ENCODE measurements around the gene RRAD.
"Not testable (repeated sequence)": the region's sequence is repeated elsewhere in the genome, so short reads cannot be mapped to it uniquely, and the experiment has no call there.

The RRAD gene

DNA sequence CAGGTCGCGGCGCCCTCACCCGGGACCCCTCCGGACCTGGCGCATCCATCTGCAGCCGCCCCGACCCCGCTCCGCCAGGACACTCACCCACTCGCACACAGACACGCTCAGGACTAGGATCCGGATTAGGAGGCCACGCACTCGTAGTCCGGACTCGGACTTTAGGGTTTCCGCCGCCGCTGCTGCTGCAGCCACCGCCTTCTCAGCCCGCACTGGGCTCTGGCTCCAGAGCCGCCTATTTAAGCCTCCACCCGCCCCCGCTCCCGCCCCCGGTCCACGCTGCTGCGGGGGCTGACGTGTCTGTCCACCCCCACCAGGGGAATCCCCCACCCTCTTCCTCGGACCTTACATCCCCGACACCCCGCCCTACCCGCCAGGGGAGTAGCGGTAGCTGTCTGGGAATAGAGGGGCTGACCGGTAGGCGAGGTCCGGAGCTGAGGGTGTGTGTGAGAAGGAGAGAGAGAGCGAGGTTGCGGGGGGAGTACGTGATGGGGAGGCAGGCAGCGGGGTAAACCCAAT is at the start of gene RRAD:
TSS of gene RRAD (minus strand) at position 214 of the 519 bp plus-strand sequence. CDS start 356 bp downstream, outside the sequence.
- DNase-seq (ENCODE audit: low read depth) = no peak
- TF ChIP-seq, protein P1, sequence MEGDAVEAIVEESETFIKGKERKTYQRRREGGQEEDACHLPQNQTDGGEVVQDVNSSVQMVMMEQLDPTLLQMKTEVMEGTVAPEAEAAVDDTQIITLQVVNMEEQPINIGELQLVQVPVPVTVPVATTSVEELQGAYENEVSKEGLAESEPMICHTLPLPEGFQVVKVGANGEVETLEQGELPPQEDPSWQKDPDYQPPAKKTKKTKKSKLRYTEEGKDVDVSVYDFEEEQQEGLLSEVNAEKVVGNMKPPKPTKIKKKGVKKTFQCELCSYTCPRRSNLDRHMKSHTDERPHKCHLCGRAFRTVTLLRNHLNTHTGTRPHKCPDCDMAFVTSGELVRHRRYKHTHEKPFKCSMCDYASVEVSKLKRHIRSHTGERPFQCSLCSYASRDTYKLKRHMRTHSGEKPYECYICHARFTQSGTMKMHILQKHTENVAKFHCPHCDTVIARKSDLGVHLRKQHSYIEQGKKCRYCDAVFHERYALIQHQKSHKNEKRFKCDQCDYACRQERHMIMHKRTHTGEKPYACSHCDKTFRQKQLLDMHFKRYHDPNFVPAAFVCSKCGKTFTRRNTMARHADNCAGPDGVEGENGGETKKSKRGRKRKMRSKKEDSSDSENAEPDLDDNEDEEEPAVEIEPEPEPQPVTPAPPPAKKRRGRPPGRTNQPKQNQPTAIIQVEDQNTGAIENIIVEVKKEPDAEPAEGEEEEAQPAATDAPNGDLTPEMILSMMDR (IDR thresholded peaks at IDR 0.05; ENCODE audit: insufficient read depth, low read depth, low read length, missing control alignments) = no peak
- H3K4me3 ChIP-seq (ENCODE audit: low read depth, low read length) = peak within 1 kb of the TSS; percentile 52

DNA sequence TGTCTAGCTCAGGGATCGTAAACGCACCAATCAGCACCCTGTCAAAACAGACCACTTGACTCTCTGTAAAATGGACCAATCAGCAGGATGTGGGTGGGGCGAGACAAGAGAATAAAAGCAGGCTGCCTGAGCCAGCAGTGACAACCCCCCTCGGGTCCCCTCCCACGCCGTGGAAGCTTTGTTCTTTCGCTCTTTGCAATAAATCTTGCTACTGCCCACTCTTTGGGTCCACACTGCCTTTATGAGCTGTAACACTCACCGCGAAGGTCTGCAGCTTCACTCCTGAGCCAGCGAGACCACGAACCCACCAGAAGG is 49.6 kb upstream of the RRAD start:
- not testable (repeated sequence) for H3K4me3 ChIP-seq (ENCODE audit: low read depth, low read length); DNase-seq (ENCODE audit: low read depth)

- H3K4me3 ChIP-seq (ENCODE audit: low read depth, low read length); DNase-seq (ENCODE audit: low read depth): not testable (repeated sequence)
Measured at GRCh38 chr16:66974156-66974931, 49.0 kb upstream of the RRAD start.

- no peak overlapping the region for H3K4me3 ChIP-seq (ENCODE audit: low read depth, low read length)
- TF ChIP-seq, protein P1 (IDR thresholded peaks at IDR 0.05; ENCODE audit: insufficient read depth, low read depth, low read length, missing control alignments) = no peak
- no peak for DNase-seq (ENCODE audit: low read depth)
Measured at GRCh38 chr16:66973716-66974115, 48.4 kb upstream of the RRAD start.

- TF ChIP-seq, protein P1 (IDR thresholded peaks at IDR 0.05; ENCODE audit: insufficient read depth, low read depth, low read length, missing control alignments) = no peak
- no peak for DNase-seq (ENCODE audit: low read depth)
- no peak overlapping the region for H3K4me3 ChIP-seq (ENCODE audit: low read depth, low read length)
Measured at GRCh38 chr16:66972983-66973382, 47.6 kb upstream of the RRAD start.

DNA sequence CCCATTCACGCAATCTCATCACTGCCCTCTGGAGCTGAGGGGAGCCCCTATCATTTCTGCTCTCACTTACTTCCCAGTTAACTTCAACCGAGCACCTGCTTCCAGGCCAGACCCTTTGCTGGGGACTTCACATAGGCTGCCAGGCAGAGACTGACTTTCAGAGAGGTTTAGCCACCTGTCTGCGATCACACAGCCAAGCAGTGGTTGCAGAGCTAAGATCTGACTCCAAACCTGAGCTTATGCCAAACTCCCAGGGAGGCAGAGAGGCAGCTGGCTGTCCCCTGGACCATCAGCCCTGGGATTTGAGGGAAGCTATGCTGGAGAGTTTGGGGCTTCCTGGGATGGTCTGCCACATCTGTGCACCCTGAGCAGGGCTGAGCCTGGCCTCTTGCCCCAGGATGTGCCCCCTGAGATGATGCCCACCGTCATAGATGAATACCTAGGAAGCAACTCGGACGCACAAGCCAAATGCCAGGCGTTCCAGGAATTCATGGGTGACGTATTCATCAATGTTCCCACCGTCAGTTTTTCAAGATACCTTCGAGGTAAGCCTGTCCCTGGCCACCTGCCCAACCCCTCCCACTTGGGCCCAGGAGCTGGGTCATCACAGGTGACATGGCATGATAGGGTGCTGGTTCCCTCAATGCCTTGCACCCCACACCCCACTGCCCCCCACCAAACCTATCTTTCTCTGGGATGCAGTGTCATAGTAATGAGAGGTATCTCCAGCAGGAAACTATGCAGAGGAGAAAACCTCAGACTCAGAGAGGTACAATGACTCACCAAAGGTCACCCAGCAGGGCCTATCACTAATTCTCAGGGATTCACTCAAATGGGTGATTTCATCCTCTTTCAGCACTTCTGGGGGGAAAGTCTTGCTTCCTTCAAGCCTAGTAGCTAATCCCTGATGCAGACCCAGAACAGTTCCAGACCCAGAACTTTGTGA is 45.7 kb upstream of the RRAD start:
- H3K4me3 ChIP-seq (ENCODE audit: low read depth, low read length) = no peak overlapping the region
- TF ChIP-seq, protein P1 (IDR thresholded peaks at IDR 0.05; ENCODE audit: insufficient read depth, low read depth, low read length, missing control alignments) = no peak
- DNase-seq (ENCODE audit: low read depth) = no peak

- TF ChIP-seq, protein P1 (IDR thresholded peaks at IDR 0.05; ENCODE audit: insufficient read depth, low read depth, low read length, missing control alignments) = no peak
- DNase-seq (ENCODE audit: low read depth) = no peak
Measured at GRCh38 chr16:66968847-66969246, 43.5 kb upstream of the RRAD start.

More at GRCh38 chr16:66968847-66969246, 43.5 kb upstream of the RRAD start:
- H3K4me3 ChIP-seq (ENCODE audit: low read depth, low read length) = no peak overlapping the region

Measured in GM12865 (cell line).